Activated naive CD8-positive, alpha-beta T cell treated with anti-CD3 and anti-CD28 coated beads, Interleukin-2, amount 10 ng/mL, durations not matched to agents 7 days and 5 days (primary cell): Measurements from ENCODE around the gene HNRNPH1. TPM values are rescaled to one million over a fixed set of nuclear protein-coding genes. Genes with fewer than 3 reads are reported as not detected.

Experiments used
- ATAC-seq: fragments of 150-1000 bp; cut with Tn5 transposase; one replicate; pipeline ENCODE4 v1.10.0; 2021; ENCODE audit warnings: low read depth, moderate library complexity
- POLR2A ChIA-PET: fragments of 350-600 bp; sonication (Branson Sonifier 250); formaldehyde crosslinking; loops from one replicate; lab custom pipeline; 2021; ENCODE audit warnings: antibody characterized with exemption; lab: Charles Lee
- DNase-seq: peaks from one replicate; pipeline ENCODE4 v3.0.0; 2021
- H3K27ac Mint-ChIP-seq: one replicate; pipeline ENCODE4 v1.8.0; 2022; ENCODE audit warnings: mild to moderate bottlenecking, mixed read lengths
- H3K27me3 Mint-ChIP-seq: one replicate; pipeline ENCODE4 v1.8.0; 2022; ENCODE audit warnings: mild to moderate bottlenecking, moderate library complexity, mixed read lengths
- H3K36me3 Mint-ChIP-seq: one replicate; pipeline ENCODE4 v1.8.0; 2021; ENCODE audit warnings: mild to moderate bottlenecking, mixed read lengths
- H3K4me1 Mint-ChIP-seq: one replicate; pipeline ENCODE4 v1.8.0; 2021; ENCODE audit warnings: mixed read lengths
- H3K4me3 Mint-ChIP-seq: one replicate; pipeline ENCODE4 v1.8.0; 2022; ENCODE audit warnings: mild to moderate bottlenecking, moderate library complexity, mixed read lengths
- H3K9me3 Mint-ChIP-seq: one replicate; pipeline ENCODE4 v1.8.0; 2021; ENCODE audit warnings: mixed read lengths
- total RNA-seq, 2 experiments: library from RNA; stranded (reverse); gene quantifications; one replicate each; pipeline ENCODE4 v1.2.3, GENCODE V29; 2021

The HNRNPH1 gene
- total RNA-seq, 2 experiments from 2014 or later, result 1,103 to 1,162 TPM

DNA sequence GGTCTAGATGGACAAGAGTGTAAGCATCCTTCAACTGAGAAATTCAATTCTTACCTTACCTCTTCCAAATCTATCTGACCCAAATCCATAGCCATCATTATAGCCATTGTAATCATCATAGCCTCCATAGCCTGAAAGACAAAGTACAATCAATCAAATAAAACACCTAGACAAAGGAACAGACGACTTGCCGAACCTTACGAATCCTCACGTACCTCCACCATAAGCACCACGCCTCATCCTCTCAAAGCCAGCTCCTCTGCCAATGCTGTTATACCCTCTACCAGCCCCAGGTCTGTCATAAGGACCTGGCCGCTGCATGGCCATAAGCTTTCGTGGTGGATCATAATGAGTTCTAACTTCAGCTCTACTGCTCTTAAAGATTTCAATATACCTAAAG is 5.5 kb downstream of the HNRNPH1 start:
- peak overlapping the region; percentile 48 for H3K27ac Mint-ChIP-seq
- POLR2A ChIA-PET, result interaction anchor here (1.0 to 2.3 kb wide), 2 partner anchors 9 to 50 kb away, joined by 4 to 12 read pairs; no protein-coding TSS in a partner anchor
- H3K27me3 Mint-ChIP-seq, result no peaks in the 10 kb centered on the region
- no peak for ATAC-seq
- peak overlapping the region; percentile 23 for H3K4me3 Mint-ChIP-seq
- no peak for DNase-seq
- no peaks in the 10 kb centered on the region for H3K9me3 Mint-ChIP-seq
- peaks cover 68% of the 10 kb centered on the region for H3K36me3 Mint-ChIP-seq
- peaks cover 59% of the 10 kb centered on the region for H3K4me1 Mint-ChIP-seq

- POLR2A ChIA-PET, result interaction anchor here (0.7 to 2.3 kb wide), 2 partner anchors 7 to 9 kb away, joined by 3 to 12 read pairs; no protein-coding TSS in a partner anchor
- H3K9me3 Mint-ChIP-seq, result no peaks in the 10 kb centered on the region
- no peak overlapping the region for H3K4me3 Mint-ChIP-seq
- no peak overlapping the region for H3K27ac Mint-ChIP-seq
- H3K27me3 Mint-ChIP-seq, result no peaks in the 10 kb centered on the region
- H3K36me3 Mint-ChIP-seq, result peaks cover 59% of the 10 kb centered on the region
- H3K4me1 Mint-ChIP-seq, result peaks cover 57% of the 10 kb centered on the region
- DNase-seq (peak; percentile 25), ATAC-seq (no peak)
Measured at GRCh38 chr5:179616002-179616594, 7.4 kb downstream of the HNRNPH1 start.

- H3K4me1 Mint-ChIP-seq, result peaks cover 57% of the 10 kb centered on the region
- no peaks in the 10 kb centered on the region for H3K9me3 Mint-ChIP-seq
- no peak overlapping the region for H3K27ac Mint-ChIP-seq
- DNase-seq, result no peak
- H3K36me3 Mint-ChIP-seq, result peaks cover 56% of the 10 kb centered on the region
- POLR2A ChIA-PET, result interaction anchor here (0.7 to 12.2 kb wide), 2 partner anchors 7 to 9 kb away, joined by 3 to 144 read pairs; partner anchors contain the start of gene HNRNPH1
- no peaks in the 10 kb centered on the region for H3K27me3 Mint-ChIP-seq
- ATAC-seq, result no peak
- no peak overlapping the region for H3K4me3 Mint-ChIP-seq
Measured at GRCh38 chr5:179615203-179615602, 8.3 kb downstream of the HNRNPH1 start.

DNA sequence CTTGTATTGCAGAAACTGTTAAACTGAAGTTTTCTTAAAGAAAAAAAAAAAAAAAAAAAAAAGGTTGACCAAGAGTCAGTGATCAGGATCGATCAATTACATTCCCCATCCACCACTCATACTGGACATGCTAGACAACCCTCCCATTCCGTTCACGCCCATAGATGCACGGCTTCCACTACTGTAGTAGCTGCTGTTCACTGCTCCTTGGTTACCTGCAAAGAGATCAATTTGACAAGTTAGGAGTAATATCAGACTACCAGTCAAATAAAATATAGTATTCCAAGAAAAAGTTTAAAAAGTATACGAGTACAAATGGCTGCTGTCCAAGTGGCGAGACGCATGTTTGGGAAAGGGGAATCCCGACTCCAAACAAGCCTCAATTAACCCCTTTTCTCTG is 8.7 kb downstream of the HNRNPH1 start:
- Mint-ChIP-seq H3K9me3 (no peaks in the 10 kb centered on the region), H3K36me3 (peaks cover 54% of the 10 kb centered on the region), H3K4me1 (peaks cover 55% of the 10 kb centered on the region), H3K27me3 (no peaks in the 10 kb centered on the region), H3K4me3 (no peak overlapping the region), H3K27ac (no peak overlapping the region)
- POLR2A ChIA-PET, result interaction anchor here (0.6 to 12.2 kb wide), 6 partner anchors 8 to 125 kb away, joined by 3 to 144 read pairs (median 5); partner anchors contain the start of genes HNRNPH1 and RUFY1
- ATAC-seq (no peak), DNase-seq (peak; percentile 2)

GRCh38 chr5:179613460-179614071 is 9.9 kb downstream of the HNRNPH1 start:
- H3K4me1 Mint-ChIP-seq, result peaks cover 60% of the 10 kb centered on the region

GRCh38 chr5:179612577-179613459 is 10.7 kb downstream of the HNRNPH1 start:
- DNase-seq (peak; percentile 14), ATAC-seq (no peak)
- Mint-ChIP-seq H3K4me1 (peaks cover 64% of the 10 kb centered on the region), H3K27me3 (no peaks in the 10 kb centered on the region), H3K36me3 (peaks cover 51% of the 10 kb centered on the region), H3K9me3 (no peaks in the 10 kb centered on the region), H3K27ac (peak overlapping the region; percentile 36), H3K4me3 (no peak overlapping the region)
- POLR2A ChIA-PET, result interaction anchor here (0.6 to 12.2 kb wide), 4 partner anchors 9 to 120 kb away, joined by 3 to 144 read pairs (median 4); partner anchors contain the start of genes HNRNPH1 and MAML1

More at GRCh38 chr5:179613460-179614071, 9.9 kb downstream of the HNRNPH1 start:
- no peaks in the 10 kb centered on the region for H3K9me3 Mint-ChIP-seq
- peaks cover 54% of the 10 kb centered on the region for H3K36me3 Mint-ChIP-seq
- peak overlapping the region; percentile 27 for H3K27ac Mint-ChIP-seq
- POLR2A ChIA-PET, result interaction anchor here (0.9 to 12.2 kb wide), 3 partner anchors 9 to 119 kb away, joined by 3 to 144 read pairs (median 4); partner anchors contain the start of genes HNRNPH1 and MAML1
- H3K27me3 Mint-ChIP-seq, result no peaks in the 10 kb centered on the region
- H3K4me3 Mint-ChIP-seq, result no peak overlapping the region
- no peak for ATAC-seq
- no peak for DNase-seq

GRCh38 chr5:179610903-179611265 is 12.6 kb downstream of the HNRNPH1 start:
- Mint-ChIP-seq H3K36me3 (peaks cover 35% of the 10 kb centered on the region), H3K27ac (peak overlapping the region; percentile 28), H3K27me3 (no peaks in the 10 kb centered on the region), H3K4me1 (peaks cover 50% of the 10 kb centered on the region), H3K4me3 (no peak overlapping the region), H3K9me3 (no peaks in the 10 kb centered on the region)
- POLR2A ChIA-PET, result interaction anchor here (12.2 kb wide), 1 partner anchor 11 kb away, joined by 144 read pairs; the partner anchor contains the start of gene HNRNPH1
- DNase-seq (no peak), ATAC-seq (no peak)

DNA sequence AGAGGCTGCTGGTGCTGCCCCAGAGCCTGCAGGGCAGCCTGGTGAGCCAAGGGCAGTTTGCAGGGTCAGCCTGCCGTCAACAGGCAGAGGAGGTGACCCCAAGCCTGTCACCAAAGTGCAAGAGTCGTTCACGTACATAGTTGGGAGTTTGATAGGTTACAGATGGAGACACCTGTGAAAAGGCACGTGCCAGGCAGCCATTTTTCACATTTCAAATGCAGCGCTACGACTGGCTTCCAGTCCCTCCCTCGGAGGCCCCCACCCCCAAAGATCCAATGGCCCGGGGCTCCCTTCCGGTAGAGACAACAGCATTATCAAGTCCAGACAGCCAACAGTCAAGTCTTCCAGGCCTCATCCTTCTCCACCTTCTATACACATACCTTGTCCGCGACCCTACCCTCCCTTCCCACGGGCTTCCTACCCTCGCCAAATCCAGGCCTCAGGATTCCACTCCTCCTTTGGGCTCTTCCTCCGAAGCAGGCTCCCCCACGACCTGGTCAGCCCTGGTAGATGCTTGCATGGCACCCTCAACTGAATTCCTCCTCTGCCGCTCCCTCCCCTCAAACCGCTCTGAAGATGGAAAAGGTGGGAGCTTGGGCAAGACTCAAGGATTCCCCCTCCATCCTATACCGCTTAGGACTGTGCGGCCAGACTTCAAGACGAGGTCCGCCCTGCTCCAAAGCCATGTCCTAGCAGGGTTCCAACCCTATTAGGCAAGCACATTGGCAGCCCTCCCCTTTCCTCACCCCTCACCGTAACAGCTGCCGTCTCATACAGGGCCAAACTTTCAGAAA is 13.2 kb downstream of the HNRNPH1 start:
- H3K4me3 Mint-ChIP-seq, result no peak overlapping the region
- DNase-seq, result peak; percentile 31
- no peaks in the 10 kb centered on the region for H3K9me3 Mint-ChIP-seq
- peak overlapping the region; percentile 60 for H3K27ac Mint-ChIP-seq
- no peak for ATAC-seq
- no peaks in the 10 kb centered on the region for H3K27me3 Mint-ChIP-seq
- H3K4me1 Mint-ChIP-seq, result peaks cover 46% of the 10 kb centered on the region
- POLR2A ChIA-PET, result interaction anchor here (12.2 kb wide), 1 partner anchor 12 kb away, joined by 144 read pairs; the partner anchor contains the start of gene HNRNPH1
- H3K36me3 Mint-ChIP-seq, result peaks cover 35% of the 10 kb centered on the region

- Mint-ChIP-seq H3K36me3 (peaks cover 34% of the 10 kb centered on the region), H3K27ac (peak overlapping the region; percentile 19), H3K4me3 (no peak overlapping the region), H3K4me1 (peaks cover 45% of the 10 kb centered on the region), H3K9me3 (no peaks in the 10 kb centered on the region), H3K27me3 (no peaks in the 10 kb centered on the region)
- DNase-seq (no peak), ATAC-seq (no peak)
- POLR2A ChIA-PET, result interaction anchor here (2.1 to 12.2 kb wide), 2 partner anchors 8 to 12 kb away, joined by 12 to 144 read pairs; partner anchors contain the start of gene HNRNPH1
Measured at GRCh38 chr5:179609834-179610108, 13.7 kb downstream of the HNRNPH1 start.

GRCh38 chr5:179608131-179608581 is 15.3 kb downstream of the HNRNPH1 start:
- Mint-ChIP-seq H3K27me3 (no peaks in the 10 kb centered on the region), H3K4me3 (peak overlapping the region; percentile 30), H3K27ac (peak overlapping the region; percentile 75), H3K9me3 (no peaks in the 10 kb centered on the region), H3K4me1 (peaks cover 37% of the 10 kb centered on the region), H3K36me3 (peaks cover 27% of the 10 kb centered on the region)
- ATAC-seq (peak; percentile 94), DNase-seq (peak; percentile 62)
- POLR2A ChIA-PET, result interaction anchor here (0.7 to 12.2 kb wide), 7 partner anchors 8 to 129 kb away, joined by 3 to 144 read pairs (median 3); partner anchors contain the start of genes HNRNPH1 and RUFY1

DNA sequence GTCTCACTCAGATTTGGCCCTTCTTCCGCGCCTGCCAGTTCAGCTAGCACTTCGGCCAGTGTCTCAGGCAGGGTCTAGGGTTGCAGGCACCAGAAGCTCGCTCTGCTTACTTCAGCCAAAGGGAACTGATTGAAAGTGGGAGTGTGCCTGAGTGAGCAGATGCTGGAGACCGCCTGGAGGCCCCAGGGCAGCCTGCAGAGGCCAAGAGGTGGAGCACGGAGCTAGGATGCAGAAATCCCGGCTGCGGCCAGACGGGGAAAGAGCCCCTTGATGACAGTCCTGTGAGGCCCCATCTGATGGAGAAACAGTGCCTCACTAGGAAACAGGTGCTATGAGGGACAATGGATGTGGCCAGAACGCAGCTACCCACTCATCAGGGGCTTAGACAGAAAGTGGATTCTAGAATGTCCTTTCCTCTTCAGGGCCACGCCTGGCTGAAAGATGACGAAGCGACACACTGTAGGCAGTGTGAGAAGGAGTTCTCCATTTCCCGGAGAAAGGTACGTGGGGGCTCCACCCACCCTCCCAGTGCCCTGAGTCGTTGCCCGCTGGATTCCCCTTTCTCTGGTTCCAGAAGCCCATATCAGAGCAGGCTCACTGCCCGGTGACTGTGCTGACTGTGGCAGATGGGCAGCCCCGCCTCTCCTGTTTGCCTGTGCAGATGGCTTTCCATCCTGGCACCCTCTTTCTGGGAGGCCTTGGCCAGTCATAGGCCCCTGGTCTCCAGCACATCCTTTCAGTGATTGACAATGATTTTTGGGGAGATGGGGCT is 16.1 kb downstream of the HNRNPH1 start:
- POLR2A ChIA-PET, result interaction anchor here (0.8 to 12.2 kb wide), 6 partner anchors 8 to 71 kb away, joined by 3 to 144 read pairs (median 4); partner anchors contain the start of genes HNRNPH1 and RUFY1
- Mint-ChIP-seq H3K27ac (peak overlapping the region; percentile 75), H3K36me3 (peaks cover 22% of the 10 kb centered on the region), H3K27me3 (no peaks in the 10 kb centered on the region), H3K4me3 (no peak overlapping the region), H3K9me3 (no peaks in the 10 kb centered on the region), H3K4me1 (peaks cover 34% of the 10 kb centered on the region)
- ATAC-seq (peak; percentile 1), DNase-seq (no peak)
